GM12873 (cell line): ENCODE results near the gene MAP2K6.

Experiments
- CTCF ChIP-seq: IDR thresholded peaks from 2 replicates; pipeline ENCODE4 v1.5.1; 2012; ENCODE audit warnings: low read depth, mild to moderate bottlenecking, moderate library complexity, low read length, control low read depth; ENCODE audit not compliant: insufficient read depth; ENCODE audit errors: missing control alignments

MAP2K6 gene

GRCh38 chr17:69457603-69458002, 43.1 kb downstream of the MAP2K6 start:
- no peak for TF ChIP-seq CTCF

DNA sequence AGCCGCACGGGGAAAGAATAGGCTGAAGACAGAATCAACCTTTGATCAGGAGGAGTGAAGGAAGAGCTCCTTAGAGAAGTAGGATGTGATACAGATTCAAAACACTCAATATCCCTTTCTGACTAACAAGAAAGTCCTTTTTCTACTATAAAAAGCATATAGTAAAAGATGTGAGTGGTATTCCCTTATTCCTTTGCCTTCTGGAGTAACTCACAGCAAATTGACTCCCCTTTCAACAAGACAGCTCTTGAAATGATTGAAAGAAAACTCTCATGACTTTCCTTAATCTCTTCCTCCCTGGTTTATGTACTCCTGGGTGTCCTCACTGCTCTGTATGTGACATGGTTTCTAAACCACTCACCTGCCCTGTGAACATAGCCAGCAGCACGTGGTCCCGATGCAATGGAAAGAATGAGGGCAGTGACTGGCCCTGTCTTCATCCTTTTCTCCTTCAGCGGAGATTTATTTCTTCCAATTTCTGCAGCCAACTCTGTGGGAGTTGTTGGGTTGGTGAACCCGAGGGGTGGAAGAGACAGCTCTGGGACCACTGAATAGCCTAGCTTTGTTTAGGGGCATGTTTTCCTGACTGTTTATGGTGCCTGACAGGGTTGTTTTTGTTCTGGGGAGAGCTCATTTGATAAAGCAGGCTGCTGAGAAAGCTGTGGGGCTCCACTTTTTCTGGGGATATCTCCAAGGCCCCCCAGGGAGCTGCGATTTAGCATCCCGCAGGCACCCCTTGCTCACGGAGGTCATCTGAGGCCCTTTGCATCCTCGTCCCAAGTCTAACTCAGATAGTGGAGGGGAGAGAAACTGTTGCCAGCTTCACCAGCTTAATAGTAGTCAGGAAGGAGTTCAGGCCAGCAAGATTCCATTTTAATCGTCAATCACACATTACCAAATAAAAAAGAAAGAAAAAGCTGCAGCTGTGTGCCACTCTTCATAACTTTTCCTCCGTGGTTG, 46.7 kb downstream of the MAP2K6 start:
- TF ChIP-seq CTCF, result no peak

DNA sequence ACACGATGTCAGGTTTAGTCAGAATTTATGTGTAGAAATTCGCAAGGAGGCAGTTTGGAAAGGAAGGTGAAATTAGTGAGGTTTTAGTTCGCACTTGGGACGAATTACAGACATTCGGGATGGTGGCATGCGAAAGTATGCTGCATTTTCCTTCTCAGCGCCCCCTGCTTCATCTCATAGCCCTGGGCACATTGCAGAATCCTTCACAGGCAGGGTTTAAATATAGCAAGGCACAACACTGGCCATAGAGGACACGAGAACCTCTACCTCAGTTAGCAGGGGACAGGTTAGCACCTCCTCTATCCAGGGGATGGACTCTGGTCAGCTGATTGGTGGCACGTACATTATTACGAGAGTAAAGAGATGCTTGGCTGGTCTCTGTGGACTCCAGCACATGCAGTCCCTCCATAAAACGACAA, 47.5 kb downstream of the MAP2K6 start:
- TF ChIP-seq CTCF, result no peak

- no peak for TF ChIP-seq CTCF
Measured at GRCh38 chr17:69462882-69463281, 48.4 kb downstream of the MAP2K6 start.

DNA sequence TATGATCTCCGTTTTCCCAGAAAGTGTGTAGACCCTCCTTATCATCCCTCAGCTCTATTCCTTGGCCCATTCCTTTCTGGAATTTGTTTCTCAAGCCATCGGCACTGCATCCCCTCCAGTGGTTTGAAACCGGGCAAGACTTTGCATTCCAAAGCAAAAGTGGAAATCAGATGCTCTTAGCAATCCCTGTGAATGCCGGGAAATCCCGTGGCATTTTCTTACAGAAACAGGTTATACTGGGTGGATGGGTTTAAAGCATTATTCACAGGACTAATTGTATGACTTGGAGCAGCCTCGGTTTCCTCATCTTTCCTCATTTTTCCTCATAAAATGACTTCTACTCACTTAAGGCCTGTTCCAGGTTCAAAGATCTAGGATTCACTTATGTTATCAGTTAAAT, 52.0 kb downstream of the MAP2K6 start:
- TF ChIP-seq CTCF, result no peak

GRCh38 chr17:69466905-69467667, 52.6 kb downstream of the MAP2K6 start:
- TF ChIP-seq CTCF, result no peak

DNA sequence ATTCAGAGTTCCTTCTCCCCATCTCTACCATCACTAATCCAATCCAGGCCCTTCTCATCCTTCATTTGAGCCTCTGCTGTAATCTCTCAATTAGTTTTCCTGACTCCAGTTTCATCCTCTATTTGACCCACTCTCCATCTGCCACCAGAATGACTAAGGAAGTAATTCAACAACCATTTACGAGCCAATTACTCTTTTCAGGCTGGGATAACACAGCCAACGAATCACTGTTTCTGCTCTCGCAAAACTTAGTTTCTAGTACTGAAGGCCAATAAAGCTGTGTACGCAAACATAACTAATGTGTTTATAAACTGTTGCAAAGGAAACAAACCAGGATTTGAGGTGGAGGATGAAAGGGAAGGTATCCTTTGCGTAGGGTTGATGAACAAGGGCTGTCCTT, 53.7 kb downstream of the MAP2K6 start:
- TF ChIP-seq CTCF, result no peak
